Measurements from ENCODE around the gene ZPBP. TPM values are rescaled to one million over a fixed set of nuclear protein-coding genes. Genes with fewer than 3 reads are reported as not detected.

The ZPBP gene
- polyA plus RNA-seq, 1 donor from 2014 or later: not detected

DNA sequence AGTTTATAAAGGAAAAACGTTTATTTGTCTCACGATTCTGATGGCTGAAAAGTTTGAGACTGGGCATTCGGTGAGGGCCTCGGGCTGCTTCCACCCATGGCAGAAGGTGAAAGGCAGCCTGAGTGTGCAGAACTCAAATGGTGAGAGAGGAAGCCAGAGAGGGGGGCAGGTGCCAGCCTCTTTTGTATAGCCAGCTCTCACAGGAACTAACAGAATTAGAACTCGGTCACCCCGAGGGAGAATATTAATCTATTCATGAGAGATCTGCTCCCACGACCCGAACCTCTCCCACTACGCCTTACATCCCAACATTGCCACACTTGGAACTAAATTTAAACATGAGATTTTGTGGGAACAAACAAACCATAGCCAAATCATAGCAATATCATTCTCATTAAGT lies 112.6 kb downstream of the ZPBP start:
- H3K27me3 ChIP-seq (ENCODE audit: insufficient read depth, low read depth, low read length): no peaks in the 10 kb centered on the region
- H3K79me2 ChIP-seq (replicated peaks; ENCODE audit: insufficient read depth, low read length): no peaks in the 10 kb centered on the region
- no peaks in the 10 kb centered on the region for H3K9me2 ChIP-seq (ENCODE audit: insufficient read depth, low read length)
- no peaks in the 10 kb centered on the region for H3K36me3 ChIP-seq (ENCODE audit: insufficient read depth, low read length)
- H3K4me3 ChIP-seq (ENCODE audit: low read length): no peak overlapping the region
- no peak overlapping the region for H3K9ac ChIP-seq (ENCODE audit: low read length)
- H2AFZ ChIP-seq (ENCODE audit: low read depth, low read length): no peak overlapping the region
- TF ChIP-seq EP300 (conservative IDR thresholded peaks at IDR 0.05; ENCODE audit: poor library complexity, severe bottlenecking) (no peak), RAD21 (conservative IDR thresholded peaks at IDR 0.05) (no peak), POLR2AphosphoS5 (IDR thresholded peaks at IDR 0.05) (no peak), EZH2 (IDR thresholded peaks at IDR 0.05; ENCODE audit: borderline replicate concordance, insufficient read depth, low read length, poor library complexity, severe bottlenecking) (no peak), REST (IDR thresholded peaks at IDR 0.05; ENCODE audit: borderline replicate concordance) (no peak), MXI1 (conservative IDR thresholded peaks at IDR 0.05; ENCODE audit: poor library complexity, severe bottlenecking) (no peak), TAF1 (IDR thresholded peaks at IDR 0.05; ENCODE audit: low read depth) (no peak), SMC3 (conservative IDR thresholded peaks at IDR 0.05; ENCODE audit: poor library complexity) (no peak)
- TF ChIP-seq, protein P1, sequence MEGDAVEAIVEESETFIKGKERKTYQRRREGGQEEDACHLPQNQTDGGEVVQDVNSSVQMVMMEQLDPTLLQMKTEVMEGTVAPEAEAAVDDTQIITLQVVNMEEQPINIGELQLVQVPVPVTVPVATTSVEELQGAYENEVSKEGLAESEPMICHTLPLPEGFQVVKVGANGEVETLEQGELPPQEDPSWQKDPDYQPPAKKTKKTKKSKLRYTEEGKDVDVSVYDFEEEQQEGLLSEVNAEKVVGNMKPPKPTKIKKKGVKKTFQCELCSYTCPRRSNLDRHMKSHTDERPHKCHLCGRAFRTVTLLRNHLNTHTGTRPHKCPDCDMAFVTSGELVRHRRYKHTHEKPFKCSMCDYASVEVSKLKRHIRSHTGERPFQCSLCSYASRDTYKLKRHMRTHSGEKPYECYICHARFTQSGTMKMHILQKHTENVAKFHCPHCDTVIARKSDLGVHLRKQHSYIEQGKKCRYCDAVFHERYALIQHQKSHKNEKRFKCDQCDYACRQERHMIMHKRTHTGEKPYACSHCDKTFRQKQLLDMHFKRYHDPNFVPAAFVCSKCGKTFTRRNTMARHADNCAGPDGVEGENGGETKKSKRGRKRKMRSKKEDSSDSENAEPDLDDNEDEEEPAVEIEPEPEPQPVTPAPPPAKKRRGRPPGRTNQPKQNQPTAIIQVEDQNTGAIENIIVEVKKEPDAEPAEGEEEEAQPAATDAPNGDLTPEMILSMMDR (IDR thresholded peaks at IDR 0.05; ENCODE audit: poor library complexity, severe bottlenecking): no peak
- H3K27ac ChIP-seq (ENCODE audit: low read length): no peak overlapping the region
- no peaks in the 10 kb centered on the region for H4K20me1 ChIP-seq (ENCODE audit: insufficient read depth)
- H3K9me3 ChIP-seq (ENCODE audit: low read length): no peaks in the 10 kb centered on the region
- H3K4me2 ChIP-seq (ENCODE audit: low read length): no peak overlapping the region
- H3F3A ChIP-seq (ENCODE audit: insufficient read depth, low read length, poor library complexity, severe bottlenecking): no peaks in the 10 kb centered on the region

DNA sequence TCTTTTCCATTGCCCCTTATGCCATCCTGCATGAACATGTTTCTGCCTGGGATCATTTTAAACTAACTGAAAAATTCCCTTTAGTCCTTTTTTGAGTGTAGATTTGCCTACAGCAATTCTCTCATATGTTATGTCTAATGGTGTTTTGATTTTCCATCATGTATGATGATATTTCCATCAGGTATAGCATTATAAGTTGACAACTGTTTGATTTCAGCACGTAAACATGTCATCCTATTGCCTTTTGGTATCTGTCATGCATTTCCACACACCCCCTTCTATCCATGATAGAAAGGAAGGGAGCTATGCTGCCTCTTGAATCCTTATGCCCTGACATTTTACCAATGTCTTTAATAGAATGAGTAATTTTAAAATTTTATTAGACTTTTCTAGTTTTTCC lies 116.8 kb downstream of the ZPBP start:
- Histone ChIP-seq H3K9ac (ENCODE audit: low read length) (no peak overlapping the region), H3K27me3 (ENCODE audit: insufficient read depth, low read depth, low read length) (no peaks in the 10 kb centered on the region), H3K9me2 (ENCODE audit: insufficient read depth, low read length) (no peaks in the 10 kb centered on the region), H3K27ac (ENCODE audit: low read length) (no peak overlapping the region), H3F3A (ENCODE audit: insufficient read depth, low read length, poor library complexity, severe bottlenecking) (no peaks in the 10 kb centered on the region), H3K4me2 (ENCODE audit: low read length) (no peak overlapping the region), H3K79me2 (replicated peaks; ENCODE audit: insufficient read depth, low read length) (no peaks in the 10 kb centered on the region), H3K4me3 (ENCODE audit: low read length) (no peak overlapping the region), H4K20me1 (ENCODE audit: insufficient read depth) (no peaks in the 10 kb centered on the region), H3K9me3 (ENCODE audit: low read length) (no peaks in the 10 kb centered on the region), H3K36me3 (ENCODE audit: insufficient read depth, low read length) (no peaks in the 10 kb centered on the region), H2AFZ (ENCODE audit: low read depth, low read length) (no peak overlapping the region)
- TF ChIP-seq EZH2 (IDR thresholded peaks at IDR 0.05; ENCODE audit: borderline replicate concordance, insufficient read depth, low read length, poor library complexity, severe bottlenecking) (no peak), REST (IDR thresholded peaks at IDR 0.05; ENCODE audit: borderline replicate concordance) (no peak), SMC3 (conservative IDR thresholded peaks at IDR 0.05; ENCODE audit: poor library complexity) (no peak), EP300 (conservative IDR thresholded peaks at IDR 0.05; ENCODE audit: poor library complexity, severe bottlenecking) (peak; percentile 95), POLR2AphosphoS5 (IDR thresholded peaks at IDR 0.05) (peak; percentile 99), RAD21 (conservative IDR thresholded peaks at IDR 0.05) (no peak), TAF1 (IDR thresholded peaks at IDR 0.05; ENCODE audit: low read depth) (no peak), MXI1 (conservative IDR thresholded peaks at IDR 0.05; ENCODE audit: poor library complexity, severe bottlenecking) (no peak)
- TF ChIP-seq, protein P1 (IDR thresholded peaks at IDR 0.05; ENCODE audit: poor library complexity, severe bottlenecking): no peak
